ENCODE results near the gene JRKL.

DNA sequence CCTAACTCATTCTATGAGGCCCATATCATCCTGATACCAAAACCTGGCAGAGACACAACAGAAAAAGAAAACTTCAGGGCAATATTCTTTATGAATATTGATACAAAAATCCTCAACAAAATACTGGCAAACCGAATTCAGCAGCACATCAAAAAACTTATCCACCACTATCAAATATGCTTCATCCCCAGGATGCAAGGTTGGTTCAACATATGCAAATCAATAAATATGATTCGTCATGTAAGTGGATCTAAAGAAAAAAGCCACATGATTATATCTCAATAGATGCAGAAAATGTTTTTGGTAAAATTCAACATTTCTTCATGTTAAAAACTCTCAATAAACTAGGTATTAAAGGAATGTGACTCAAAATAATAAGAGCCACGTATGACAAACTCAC, 40.9 kb downstream of the JRKL start:
- TF ChIP-seq, protein P1, sequence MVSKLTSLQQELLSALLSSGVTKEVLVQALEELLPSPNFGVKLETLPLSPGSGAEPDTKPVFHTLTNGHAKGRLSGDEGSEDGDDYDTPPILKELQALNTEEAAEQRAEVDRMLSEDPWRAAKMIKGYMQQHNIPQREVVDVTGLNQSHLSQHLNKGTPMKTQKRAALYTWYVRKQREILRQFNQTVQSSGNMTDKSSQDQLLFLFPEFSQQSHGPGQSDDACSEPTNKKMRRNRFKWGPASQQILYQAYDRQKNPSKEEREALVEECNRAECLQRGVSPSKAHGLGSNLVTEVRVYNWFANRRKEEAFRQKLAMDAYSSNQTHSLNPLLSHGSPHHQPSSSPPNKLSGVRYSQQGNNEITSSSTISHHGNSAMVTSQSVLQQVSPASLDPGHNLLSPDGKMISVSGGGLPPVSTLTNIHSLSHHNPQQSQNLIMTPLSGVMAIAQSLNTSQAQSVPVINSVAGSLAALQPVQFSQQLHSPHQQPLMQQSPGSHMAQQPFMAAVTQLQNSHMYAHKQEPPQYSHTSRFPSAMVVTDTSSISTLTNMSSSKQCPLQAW (CRISPR knock-in tag; IDR thresholded peaks at IDR 0.05): no peak
- TF ChIP-seq ETV6 (CRISPR knock-in tag; conservative IDR thresholded peaks at IDR 0.05) (no peak), ZNF629 (CRISPR knock-in tag; conservative IDR thresholded peaks at IDR 0.05) (no peak), TAF1 (CRISPR knock-in tag; IDR thresholded peaks at IDR 0.05) (no peak), ZKSCAN1 (IDR thresholded peaks at IDR 0.05; ENCODE audit: low read length) (no peak), CTCF (CRISPR knock-in tag; IDR thresholded peaks at IDR 0.05) (no peak)

Data from HepG2 (cell line).